GM18951 (cell line): ENCODE measurements around the gene HNRNPF.

Source experiments
- POLR2A ChIP-seq: IDR thresholded peaks from 4 replicates; pipeline ENCODE4 v1.6.1; 2011; ENCODE audit warnings: mild to moderate bottlenecking; ENCODE audit not compliant: insufficient read length, insufficient read depth; ENCODE audit errors: extremely low read depth
- in situ Hi-C: fragments of 300-500 bp; cut with MboI; formaldehyde crosslinking; loops from one replicate; pipeline ENCODE4 v1.12.0; 2022; ENCODE audit warnings: low sequenced_read_pairs, mixed read lengths, inconsistent platforms; ENCODE audit not compliant: unreplicated experiment

Gene HNRNPF

DNA sequence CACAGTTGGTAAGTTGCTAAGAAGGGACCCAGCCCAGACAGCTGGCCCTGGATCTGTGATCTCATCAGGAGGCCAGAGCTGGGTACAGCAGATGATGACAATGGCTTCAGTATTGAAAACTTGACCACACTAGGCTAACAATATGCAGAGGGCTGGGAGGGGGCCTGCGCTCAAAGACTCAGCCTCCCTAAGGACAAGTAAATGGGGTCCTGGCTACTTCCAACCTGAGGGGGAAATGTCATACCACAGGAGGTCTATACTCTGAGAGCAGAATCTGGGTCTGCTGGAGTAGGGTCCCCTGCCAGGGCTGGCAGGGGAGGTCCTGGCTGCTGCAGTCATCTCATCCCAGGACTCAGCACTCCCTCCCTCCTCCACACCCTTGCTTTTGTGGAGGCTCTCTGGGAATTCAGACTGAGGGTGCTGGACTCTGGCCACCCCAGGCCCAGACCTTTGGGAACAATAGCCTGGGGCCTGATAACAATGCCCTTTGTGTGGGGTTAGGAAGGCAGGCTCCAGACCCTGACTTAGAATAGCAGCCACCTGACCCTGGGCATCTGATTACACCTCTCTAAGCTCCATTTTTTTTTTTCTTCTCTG, 36.1 kb downstream of the HNRNPF start:
- no peak for TF ChIP-seq POLR2A
- in situ Hi-C loops: no loop called here

DNA sequence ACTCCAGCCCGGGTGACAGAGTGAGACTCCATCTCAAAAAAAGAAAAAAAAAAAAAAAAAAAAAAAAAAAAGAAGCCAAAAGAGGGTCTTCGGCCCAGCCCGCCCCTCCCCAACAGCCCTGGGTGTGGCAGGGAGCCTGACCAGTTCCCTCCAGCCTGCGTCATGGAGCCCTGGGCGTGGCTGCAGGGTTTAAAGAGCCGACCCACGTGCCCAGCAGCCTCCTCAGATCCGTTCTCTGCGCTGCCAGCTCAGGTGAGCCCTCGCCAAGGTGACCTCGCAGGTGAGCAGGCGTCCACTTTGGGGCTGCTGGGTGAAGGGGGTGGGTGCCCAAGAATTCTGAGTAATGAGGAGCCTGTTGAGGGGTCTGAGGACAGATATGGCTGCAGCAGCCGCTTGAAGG, 37.6 kb downstream of the HNRNPF start, which contains the start of gene FXYD4:
FXYD4 (plus strand) TSS at position 219 of the 400 bp plus-strand sequence. CDS start 2,111 bp downstream, outside the sequence.
- in situ Hi-C loops: no loop called here
- TF ChIP-seq POLR2A: no peak

DNA sequence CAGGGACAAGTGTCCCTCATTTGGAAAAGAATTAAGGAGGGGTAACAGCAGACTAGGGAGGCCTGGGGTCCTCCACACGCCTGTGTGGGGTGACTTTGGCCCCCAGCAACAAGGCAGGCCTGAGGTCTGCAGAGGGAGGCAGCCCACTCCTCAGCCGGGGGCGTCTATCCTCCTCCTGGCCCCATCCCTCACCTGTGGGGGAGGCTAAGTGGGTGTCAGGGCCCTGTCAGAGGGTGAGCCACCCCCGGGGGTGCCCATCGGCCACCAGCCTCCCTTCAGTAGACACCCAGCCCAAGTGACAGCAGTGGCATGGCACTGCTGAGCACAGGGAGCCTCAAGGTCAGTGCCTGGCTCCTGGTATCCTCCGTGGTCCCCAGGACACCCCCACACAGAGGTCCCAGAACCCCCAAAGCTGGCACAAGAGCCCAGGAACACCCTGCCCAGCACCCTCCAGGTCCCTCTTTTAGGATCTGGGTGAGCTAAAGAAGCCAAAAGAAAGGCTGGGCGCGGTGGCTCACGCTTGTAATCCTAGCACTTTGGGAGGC, 38.2 kb downstream of the HNRNPF start:
- TF ChIP-seq POLR2A: no peak
- in situ Hi-C loops: no loop called here

DNA sequence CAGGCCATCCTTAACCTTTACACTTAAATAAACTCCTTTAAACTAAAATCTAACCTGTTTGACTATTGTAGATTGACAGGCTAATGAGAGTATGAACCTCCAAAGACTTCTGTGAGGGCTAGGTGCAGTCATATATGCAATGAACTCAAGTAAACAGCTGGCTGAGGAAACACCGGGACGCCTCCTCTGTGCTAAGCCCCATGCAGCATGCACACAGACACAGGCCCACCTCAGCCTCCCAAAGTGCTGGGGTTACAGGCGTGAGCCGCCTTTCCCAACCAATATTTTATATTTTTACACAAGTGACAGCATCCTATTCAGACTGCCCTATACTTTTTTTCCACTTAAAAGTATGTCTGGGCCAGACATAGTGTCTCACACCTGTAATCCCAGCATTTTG, 39.1 kb downstream of the HNRNPF start:
- no peak for TF ChIP-seq POLR2A
- in situ Hi-C loops: no loop called here

DNA sequence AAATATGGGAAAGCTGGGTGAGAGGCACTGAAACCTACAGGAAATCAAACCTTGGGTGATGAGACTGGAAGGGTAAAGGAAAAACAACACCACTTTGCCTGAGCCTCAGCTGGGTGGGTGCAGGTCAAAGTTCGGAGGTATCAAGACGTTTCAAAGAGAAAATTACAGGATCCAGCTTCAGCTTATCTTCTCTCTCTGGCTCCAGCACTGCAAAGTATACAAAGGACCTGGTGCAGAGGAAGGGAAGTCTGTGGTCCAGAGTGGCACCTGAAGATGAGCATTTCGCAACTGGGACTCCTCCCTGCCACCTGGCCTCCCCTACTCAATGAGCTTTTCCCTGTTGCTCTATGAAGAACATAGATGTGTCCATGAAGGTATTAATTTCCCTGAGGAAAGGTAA, 44.0 kb downstream of the HNRNPF start:
- in situ Hi-C loops: no loop called here
- TF ChIP-seq POLR2A: no peak

DNA sequence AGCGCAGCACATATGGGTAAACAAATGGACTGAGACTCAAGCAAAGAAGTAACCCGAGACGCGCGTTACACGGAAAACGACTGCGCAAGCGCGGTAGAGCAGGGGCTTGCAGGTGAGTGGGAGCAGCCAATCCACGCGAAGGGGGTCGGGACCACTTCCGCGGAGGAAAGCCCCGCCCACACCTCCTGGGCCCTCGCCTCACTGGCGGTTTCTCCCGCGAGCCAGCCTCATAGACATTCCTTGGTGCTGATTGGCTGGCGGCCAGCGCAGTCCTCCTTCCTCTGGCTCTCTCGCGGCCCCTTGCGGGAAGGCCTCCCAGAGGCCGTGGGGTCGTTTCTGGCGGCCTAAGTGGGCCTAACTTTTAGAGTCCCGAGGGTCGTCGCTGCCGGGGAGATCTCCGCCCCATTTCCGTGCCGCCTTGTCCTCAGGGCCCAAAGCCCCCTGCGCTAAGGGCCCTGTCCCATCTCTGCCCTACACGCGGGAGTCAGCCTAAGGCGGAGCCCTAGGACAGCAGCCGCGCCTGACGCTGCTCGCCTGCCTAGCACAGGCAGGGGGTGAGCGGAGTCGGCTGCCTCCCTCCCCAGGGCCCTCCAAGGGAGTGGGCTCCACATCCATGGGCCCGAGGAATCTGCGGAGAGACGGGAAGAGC, 46.7 kb downstream of the HNRNPF start:
- in situ Hi-C loops: no loop called here
- TF ChIP-seq POLR2A: peak; percentile 68

DNA sequence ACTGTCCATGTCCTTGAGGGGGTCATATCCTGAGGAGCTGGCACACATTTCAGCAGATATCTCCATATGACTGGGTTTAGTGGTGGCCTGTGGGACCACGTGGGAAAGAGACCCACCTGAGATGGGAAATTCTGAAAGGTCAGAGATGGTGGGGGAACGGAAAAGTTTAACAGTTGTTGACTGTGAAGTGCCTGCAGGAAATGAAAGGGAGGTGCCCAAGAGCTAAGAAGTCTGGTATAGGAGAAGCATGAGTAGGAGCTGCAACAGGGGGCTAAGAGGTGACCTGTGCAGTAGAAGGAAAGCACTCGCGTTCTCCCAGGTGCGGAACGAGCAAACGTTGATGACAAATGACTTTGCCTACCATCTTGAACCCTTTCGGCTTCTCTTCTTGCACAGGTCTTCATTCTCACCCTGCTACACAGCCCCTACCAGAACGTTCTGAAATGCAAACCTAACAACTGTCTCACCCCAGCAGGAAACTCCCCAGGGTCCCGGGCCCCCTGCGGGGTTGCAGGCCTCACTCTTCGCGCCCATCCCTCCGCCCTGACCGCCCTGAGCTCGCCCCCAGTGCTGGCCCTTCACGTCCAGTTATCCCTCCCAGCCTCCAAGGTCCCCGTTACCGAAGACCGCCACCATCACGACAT, 47.3 kb downstream of the HNRNPF start:
- TF ChIP-seq POLR2A: no peak
- in situ Hi-C loops: no loop called here

DNA sequence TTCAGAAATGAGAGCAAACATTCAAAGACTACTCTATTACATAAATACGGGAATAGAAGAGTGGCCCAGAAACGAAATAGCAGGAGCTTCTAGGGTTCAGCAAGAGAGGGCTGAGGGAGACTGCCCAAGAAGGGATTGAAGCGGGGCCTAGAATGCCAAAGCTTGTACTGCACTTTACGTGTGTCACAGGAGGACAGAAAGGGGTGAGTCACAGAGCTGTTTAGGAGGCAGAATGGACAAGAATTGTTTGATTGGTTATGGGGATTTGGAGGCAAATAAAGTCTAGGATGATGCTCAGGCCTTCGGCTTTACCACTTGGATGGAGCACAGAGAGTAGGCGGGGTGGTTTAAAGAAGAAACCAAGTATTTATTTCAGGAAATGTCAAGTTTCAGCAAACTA, 48.9 kb downstream of the HNRNPF start:
- TF ChIP-seq POLR2A: no peak
- in situ Hi-C loops: no loop called here

DNA sequence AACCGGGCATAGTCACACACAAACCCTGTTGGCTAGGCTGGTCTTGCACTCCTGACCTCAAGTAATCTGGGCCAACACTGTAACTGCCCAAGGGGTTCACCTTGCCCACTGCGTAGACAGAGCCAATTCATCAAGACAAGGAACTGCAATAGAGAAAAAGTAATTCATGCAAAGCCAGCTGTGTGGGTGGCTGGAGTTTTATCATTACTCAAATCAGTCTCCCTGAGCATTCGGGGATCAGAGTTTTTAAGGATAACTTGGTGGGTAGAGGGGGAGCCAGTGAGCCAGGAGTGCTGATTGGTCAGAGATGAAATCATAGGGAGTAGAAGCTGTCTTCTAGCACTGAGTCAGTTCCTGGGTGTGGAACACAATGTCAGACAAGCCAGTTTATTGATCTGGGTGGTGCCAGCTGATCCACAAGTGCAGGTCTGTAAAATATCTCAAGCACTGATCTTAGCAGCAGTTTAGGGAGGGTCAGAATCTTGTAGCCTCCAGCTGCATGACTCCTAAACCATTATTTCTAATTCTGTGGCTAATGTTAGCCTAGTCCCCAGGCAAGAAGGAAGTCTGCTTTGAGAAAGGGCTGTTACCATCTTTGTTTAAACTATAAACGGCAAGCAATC, 53.1 kb downstream of the HNRNPF start:
- TF ChIP-seq POLR2A: no peak
- in situ Hi-C loops: no loop called here

DNA sequence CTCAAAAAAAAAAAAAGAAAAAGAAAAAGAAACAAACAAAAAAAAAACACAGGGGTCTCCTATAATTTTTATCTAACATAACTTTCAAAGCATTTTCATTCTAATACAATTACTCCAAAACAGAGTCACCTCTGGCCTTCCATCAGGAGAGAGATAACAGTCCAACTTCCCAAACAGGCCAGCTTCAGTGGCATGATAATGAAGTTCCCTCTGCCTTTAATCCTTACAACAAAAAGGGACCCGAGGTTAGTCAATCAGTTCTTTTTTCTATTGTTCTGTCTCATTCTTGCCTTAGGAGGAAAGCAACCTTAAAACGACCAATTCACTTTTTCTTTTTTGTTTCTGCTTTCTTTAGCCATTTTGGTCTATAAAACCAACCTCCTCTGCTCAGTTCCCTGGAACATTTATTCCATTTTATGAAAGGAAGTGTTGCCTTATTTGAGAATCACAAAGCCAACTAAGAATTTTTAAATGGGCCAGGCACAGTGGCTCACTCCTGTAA, 54.1 kb downstream of the HNRNPF start:
- no peak for TF ChIP-seq POLR2A
- in situ Hi-C loops: no loop called here

DNA sequence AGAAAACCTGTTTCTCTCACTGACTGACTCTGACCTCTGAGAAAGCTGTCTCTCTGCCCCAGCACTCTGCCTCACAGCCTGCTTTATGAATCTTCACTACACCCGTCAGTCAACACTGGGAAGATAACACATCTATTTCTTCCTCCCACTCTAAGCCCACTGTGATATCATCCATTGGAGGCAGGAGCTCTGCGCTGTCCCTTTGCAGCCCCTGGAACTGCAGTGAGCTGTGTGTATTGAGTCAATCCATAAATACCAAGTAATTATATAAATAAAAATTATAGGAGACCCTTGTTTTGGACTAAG, 54.7 kb downstream of the HNRNPF start:
- in situ Hi-C loops: no loop called here

DNA sequence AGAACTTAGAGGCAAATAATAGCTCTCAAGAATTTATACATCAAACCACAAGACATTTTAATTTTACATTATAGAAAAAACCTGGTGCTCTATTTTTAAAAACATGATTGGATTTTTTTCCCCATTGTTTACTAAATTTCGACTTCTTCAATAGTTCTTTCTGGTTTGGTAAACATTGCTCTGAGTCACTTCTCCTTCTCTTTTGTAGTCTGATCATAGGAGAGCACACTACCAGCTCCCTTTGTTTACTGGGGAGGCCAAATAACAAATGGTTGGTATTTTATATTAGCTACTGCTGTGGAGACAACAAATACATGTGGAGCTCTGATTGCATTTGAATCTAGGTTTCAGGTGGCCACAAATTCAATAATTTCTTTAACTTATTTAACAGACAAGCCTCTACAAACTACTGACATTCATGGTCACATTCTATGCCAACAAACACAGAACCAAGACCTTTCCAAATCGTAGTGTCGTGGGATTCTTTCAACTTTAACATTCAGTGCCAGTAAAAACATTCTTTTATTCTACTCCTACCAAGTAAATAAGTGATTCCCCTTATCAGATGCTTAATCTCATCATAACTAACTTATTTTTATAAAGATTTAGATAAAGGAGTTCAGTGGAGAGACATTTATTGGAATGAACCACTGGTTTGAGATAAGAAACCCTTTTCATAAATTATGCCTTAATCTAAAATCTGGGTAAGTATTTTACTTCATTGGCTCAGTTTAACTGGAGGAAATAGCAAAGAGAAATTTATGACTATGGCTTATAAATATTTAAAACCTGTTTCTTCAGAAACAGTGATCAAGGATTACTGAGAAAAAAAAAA, 55.3 kb downstream of the HNRNPF start:
- TF ChIP-seq POLR2A: no peak
- in situ Hi-C loops: no loop called here

More for the DNA sequence above, 54.7 kb downstream of the HNRNPF start:
- no peak for TF ChIP-seq POLR2A
